GM20000 (cell line): Measurements from ENCODE around the gene UCK2.

Experiments used
- DNase-seq: peaks from one replicate; pipeline ENCODE4 v3.0.0; 2012; ENCODE audit warnings: low spot score
- CTCF ChIP-seq: IDR thresholded peaks from 2 replicates; pipeline ENCODE4 v1.5.1; 2012; ENCODE audit warnings: mild to moderate bottlenecking, control low read depth; ENCODE audit errors: extremely low read depth, missing control alignments

UCK2 gene

GRCh38 chr1:165882168-165882837, 54.9 kb downstream of the UCK2 start:
- no peak for TF ChIP-seq CTCF
- no peak for DNase-seq

- no peak for TF ChIP-seq CTCF
- DNase-seq: no peak
Observed at GRCh38 chr1:165883056-165883455, 55.6 kb downstream of the UCK2 start.

- no peak for DNase-seq
- TF ChIP-seq CTCF: no peak
Observed at GRCh38 chr1:165884009-165884689, 56.7 kb downstream of the UCK2 start.

GRCh38 chr1:165884690-165885304, 57.4 kb downstream of the UCK2 start:
- TF ChIP-seq CTCF: no peak
- no peak for DNase-seq

- DNase-seq: no peak
- TF ChIP-seq CTCF: no peak
Observed at GRCh38 chr1:165885305-165885694, 57.9 kb downstream of the UCK2 start.

GRCh38 chr1:165886193-165886592, 58.8 kb downstream of the UCK2 start:
- no peak for TF ChIP-seq CTCF
- no peak for DNase-seq

GRCh38 chr1:165886983-165887382, 59.6 kb downstream of the UCK2 start:
- no peak for TF ChIP-seq CTCF
- no peak for DNase-seq
